Tibial artery (tissue), 4 donors: Measurements from ENCODE around the gene RHBDD2.

Experiments
- DNase-seq, 2 donors: peaks; one replicate each; pipeline ENCODE4 v3.0.0-alpha.2; 2019
- H3K27ac ChIP-seq, 2 donors: fragments of 200-600 bp; sonication (generic) in 1 of 2; 1 replicate in 1 of 2; 2 replicates in 1 of 2; pipeline ENCODE4 v1.5.1; 2018 to 2019; ENCODE audit warnings: mild to moderate bottlenecking in 1 of 2
- H3K27me3 ChIP-seq, 2 donors: fragments of 200-600 bp; sonication (generic) in 1 of 2; one replicate each; pipeline versions ENCODE4 v1.5.1 to v1.6.0; 2016 to 2019
- H3K36me3 ChIP-seq, 3 donors: fragments of 200-600 bp; sonication (generic) in 2 of 3; one replicate each; pipeline ENCODE4 v1.5.1; 2016 to 2019; ENCODE audit warnings: mild to moderate bottlenecking in 2 of 3
- H3K4me1 ChIP-seq, 4 donors: fragments of 200-600 bp; sonication (generic) in 2 of 4; 1 replicate in 3 of 4; 2 replicates in 1 of 4; pipeline ENCODE4 v1.5.1; 2016 to 2019
- H3K4me3 ChIP-seq, 2 donors: fragments of 200-600 bp; sonication (generic) in 1 of 2; 1 replicate in 1 of 2; 2 replicates in 1 of 2; pipeline ENCODE4 v1.5.1; 2018 to 2019; ENCODE audit warnings: mild to moderate bottlenecking in 2 of 2
- H3K9me3 ChIP-seq, 3 donors: fragments of 200-600 bp; sonication (generic) in 1 of 3; one replicate each; pipeline ENCODE4 v1.5.1; 2016 to 2019
- intact Hi-C: fragments of 100-400 bp; cut with DNase I; formaldehyde crosslinking; loops from one replicate; pipeline ENCODE4 v1.15.0; 2023; ENCODE audit warnings: low total_unique reads
- TF ChIP-seq, protein P1 (sequence below), 2 experiments: fragments of 200-600 bp in 1 of 2; fragments of 450-650 bp in 1 of 2; IDR thresholded peaks; one replicate each; pipeline ENCODE4 v1.5.1; 2017 to 2019; ENCODE audit warnings: antibody characterized with exemption in 2 of 2, mild to moderate bottlenecking in 1 of 2, moderate library complexity in 1 of 2

RHBDD2 gene

DNA sequence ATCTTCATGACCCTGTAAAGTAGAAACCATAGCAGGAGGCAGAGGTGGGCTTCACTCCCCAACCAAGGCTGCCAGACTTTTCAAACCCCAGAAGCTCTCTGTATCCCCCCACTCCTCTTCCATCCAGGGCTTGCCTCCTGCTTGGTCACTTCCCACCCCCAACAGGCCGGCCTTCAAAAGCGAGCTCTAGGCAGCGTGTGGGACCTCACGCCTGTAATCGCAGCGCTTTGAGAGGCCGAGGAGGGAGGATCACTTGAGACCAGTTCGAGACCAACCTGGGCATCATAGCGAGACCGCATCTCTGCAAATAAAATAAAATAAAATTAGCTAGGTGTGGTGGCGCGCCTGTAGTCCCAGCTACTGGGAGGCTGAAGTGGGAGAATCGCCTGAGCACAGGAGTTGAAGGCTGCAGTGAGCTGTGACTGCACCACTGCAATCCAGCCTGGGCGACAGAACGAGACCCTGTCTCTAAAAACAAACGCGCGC, 35.4 kb downstream of the RHBDD2 start:
- DNase-seq = peak in 1 of 2 donors; percentile 67
- Histone ChIP-seq H3K4me1 (peaks cover 0 to 34% (median 19%) of the 10 kb centered on the region in 4 donors), H3K36me3 (no peaks in the 10 kb centered on the region), H3K27me3 (no peaks in the 10 kb centered on the region), H3K9me3 (no peaks in the 10 kb centered on the region), H3K4me3 (peak overlapping the region; percentile 74 to 100), H3K27ac (peak overlapping the region; percentile 84 to 95)
- intact Hi-C loops = no loop called here
- TF ChIP-seq, protein P1, sequence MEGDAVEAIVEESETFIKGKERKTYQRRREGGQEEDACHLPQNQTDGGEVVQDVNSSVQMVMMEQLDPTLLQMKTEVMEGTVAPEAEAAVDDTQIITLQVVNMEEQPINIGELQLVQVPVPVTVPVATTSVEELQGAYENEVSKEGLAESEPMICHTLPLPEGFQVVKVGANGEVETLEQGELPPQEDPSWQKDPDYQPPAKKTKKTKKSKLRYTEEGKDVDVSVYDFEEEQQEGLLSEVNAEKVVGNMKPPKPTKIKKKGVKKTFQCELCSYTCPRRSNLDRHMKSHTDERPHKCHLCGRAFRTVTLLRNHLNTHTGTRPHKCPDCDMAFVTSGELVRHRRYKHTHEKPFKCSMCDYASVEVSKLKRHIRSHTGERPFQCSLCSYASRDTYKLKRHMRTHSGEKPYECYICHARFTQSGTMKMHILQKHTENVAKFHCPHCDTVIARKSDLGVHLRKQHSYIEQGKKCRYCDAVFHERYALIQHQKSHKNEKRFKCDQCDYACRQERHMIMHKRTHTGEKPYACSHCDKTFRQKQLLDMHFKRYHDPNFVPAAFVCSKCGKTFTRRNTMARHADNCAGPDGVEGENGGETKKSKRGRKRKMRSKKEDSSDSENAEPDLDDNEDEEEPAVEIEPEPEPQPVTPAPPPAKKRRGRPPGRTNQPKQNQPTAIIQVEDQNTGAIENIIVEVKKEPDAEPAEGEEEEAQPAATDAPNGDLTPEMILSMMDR (IDR thresholded peaks at IDR 0.05) = no peak

DNA sequence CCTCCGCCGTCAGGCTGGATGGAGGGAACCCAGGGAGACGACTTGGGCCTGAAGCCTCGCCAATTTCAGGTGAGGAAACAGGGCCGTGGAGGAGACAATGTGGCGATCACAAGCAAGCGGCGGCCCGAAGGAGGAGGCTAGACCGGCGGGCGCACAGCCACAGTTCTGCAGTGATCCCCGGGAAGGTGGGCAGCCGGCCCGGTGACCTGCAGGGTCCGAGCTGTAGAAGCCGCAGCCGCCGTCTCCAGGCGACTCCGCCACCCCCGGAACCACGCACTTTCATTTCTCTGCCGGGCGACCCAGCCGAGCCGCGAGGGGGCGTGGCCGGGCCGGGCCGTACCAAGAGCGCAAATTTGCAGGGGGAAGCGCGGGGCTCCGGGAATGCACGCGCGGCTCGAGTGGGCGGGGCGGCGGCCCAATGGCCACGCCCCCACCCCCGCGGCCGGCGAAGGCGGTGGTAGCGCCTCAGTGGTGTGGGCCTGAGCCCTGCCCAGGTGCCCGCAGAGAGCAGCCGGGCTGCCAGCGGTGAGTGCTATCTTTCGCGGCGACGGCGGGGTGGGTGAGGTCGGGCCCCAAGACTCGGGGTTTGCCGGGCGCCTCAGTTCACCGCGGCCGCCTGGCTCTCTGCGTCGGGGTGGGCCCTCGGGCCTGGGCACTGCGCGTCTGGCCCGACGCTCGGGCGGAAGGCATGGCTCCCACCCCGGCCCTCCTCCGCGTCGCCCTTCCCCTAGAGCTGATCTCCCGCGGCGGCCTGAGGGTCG, 36.0 kb downstream of the RHBDD2 start, which contains the start of gene POR:
TSS of gene POR (plus strand) at position 501 of the 761 bp plus-strand sequence. CDS start 38,847 bp downstream, outside the sequence.
- DNase-seq = peak; percentile 92 to 98
- no peaks in the 10 kb centered on the region for H3K9me3 ChIP-seq
- H3K36me3 ChIP-seq = no peaks in the 10 kb centered on the region
- H3K27me3 ChIP-seq = no peaks in the 10 kb centered on the region
- H3K4me3 ChIP-seq = peak within 1 kb of the TSS; percentile 74 to 100
- TF ChIP-seq, protein P1 (IDR thresholded peaks at IDR 0.05) = no peak
- H3K27ac ChIP-seq = peak within 1 kb of the TSS; percentile 84 to 95
- peaks cover 0 to 39% (median 19%) of the 10 kb centered on the region in 4 donors for H3K4me1 ChIP-seq
- intact Hi-C loops = loop anchor here (5.0 kb wide), 1 partner anchor 47 kb away; no protein-coding TSS in a partner anchor

- H3K36me3 ChIP-seq = no peaks in the 10 kb centered on the region
- intact Hi-C loops = loop anchor here (5.0 kb wide), 1 partner anchor 47 kb away; no protein-coding TSS in a partner anchor
- H3K4me3 ChIP-seq = peak overlapping the region; percentile 74 to 100
- H3K27me3 ChIP-seq = no peaks in the 10 kb centered on the region
- peak; percentile 31 to 74 for DNase-seq
- H3K9me3 ChIP-seq = no peaks in the 10 kb centered on the region
- peak overlapping the region; percentile 84 to 95 for H3K27ac ChIP-seq
- peaks cover 0 to 39% (median 19%) of the 10 kb centered on the region in 4 donors for H3K4me1 ChIP-seq
- TF ChIP-seq, protein P1 (IDR thresholded peaks at IDR 0.05) = no peak
Observed at GRCh38 chr7:75915416-75916156, 36.8 kb downstream of the RHBDD2 start.

DNA sequence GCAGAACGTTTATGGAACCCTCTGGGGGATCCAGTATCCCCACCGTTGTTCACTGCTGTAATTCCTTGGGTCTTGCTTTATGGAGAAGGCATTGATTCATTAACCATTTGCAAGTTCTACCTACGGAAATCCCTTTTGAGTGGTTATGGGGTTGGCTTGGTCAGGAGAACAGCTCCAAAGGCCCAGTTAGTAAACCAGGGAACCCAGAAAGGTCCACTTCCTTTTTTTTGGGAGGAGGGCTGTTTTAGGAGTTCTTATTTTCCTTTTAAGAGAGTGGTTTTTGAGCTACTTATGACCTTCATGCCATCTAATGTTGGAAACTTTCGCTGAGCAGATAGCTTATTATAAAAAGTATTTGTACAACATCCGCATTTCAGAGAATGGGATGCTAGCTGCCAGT, 37.4 kb downstream of the RHBDD2 start:
- H3K4me1 ChIP-seq = peaks cover 0 to 39% (median 19%) of the 10 kb centered on the region in 4 donors
- TF ChIP-seq, protein P1 (IDR thresholded peaks at IDR 0.05) = no peak
- no peaks in the 10 kb centered on the region for H3K36me3 ChIP-seq
- H3K27ac ChIP-seq = peak overlapping the region; percentile 84 to 95
- H3K27me3 ChIP-seq = no peaks in the 10 kb centered on the region
- intact Hi-C loops = loop anchor here (5.0 kb wide), 1 partner anchor 46 kb away; no protein-coding TSS in a partner anchor
- DNase-seq = no peak
- no peaks in the 10 kb centered on the region for H3K9me3 ChIP-seq
- H3K4me3 ChIP-seq = peak overlapping the region; percentile 74 to 100
